Measurements from ENCODE around the gene FAM187B.
"Not testable (repeated sequence)": the region's sequence is repeated elsewhere in the genome, so short reads cannot be mapped to it uniquely, and the experiment has no call there.

FAM187B gene

DNA sequence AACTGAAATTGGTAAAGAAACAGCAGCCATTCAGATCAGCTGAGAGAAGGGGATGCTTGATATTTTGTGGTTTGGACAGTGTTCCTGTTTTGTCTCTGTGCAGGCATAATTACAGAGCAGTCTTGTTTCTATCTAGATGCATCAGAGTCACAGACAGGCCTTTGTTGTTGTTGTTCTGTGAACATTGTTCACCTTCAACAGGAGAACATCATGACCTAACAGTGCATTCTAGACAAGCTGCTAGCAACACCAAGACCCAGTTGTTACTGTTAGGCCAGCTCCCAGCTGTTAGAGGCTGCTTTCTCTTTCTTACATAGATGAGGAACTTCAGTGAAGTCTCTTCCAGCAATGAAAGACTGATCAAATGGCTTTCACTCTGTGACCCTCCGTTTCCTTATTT lies 11.8 kb upstream of the FAM187B start:
- TF ChIP-seq, protein P1, sequence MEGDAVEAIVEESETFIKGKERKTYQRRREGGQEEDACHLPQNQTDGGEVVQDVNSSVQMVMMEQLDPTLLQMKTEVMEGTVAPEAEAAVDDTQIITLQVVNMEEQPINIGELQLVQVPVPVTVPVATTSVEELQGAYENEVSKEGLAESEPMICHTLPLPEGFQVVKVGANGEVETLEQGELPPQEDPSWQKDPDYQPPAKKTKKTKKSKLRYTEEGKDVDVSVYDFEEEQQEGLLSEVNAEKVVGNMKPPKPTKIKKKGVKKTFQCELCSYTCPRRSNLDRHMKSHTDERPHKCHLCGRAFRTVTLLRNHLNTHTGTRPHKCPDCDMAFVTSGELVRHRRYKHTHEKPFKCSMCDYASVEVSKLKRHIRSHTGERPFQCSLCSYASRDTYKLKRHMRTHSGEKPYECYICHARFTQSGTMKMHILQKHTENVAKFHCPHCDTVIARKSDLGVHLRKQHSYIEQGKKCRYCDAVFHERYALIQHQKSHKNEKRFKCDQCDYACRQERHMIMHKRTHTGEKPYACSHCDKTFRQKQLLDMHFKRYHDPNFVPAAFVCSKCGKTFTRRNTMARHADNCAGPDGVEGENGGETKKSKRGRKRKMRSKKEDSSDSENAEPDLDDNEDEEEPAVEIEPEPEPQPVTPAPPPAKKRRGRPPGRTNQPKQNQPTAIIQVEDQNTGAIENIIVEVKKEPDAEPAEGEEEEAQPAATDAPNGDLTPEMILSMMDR (IDR thresholded peaks at IDR 0.05; ENCODE audit: low read depth, low read length): no peak
- H3K4me3 ChIP-seq (ENCODE audit: low read depth, low read length): no peak overlapping the region

DNA sequence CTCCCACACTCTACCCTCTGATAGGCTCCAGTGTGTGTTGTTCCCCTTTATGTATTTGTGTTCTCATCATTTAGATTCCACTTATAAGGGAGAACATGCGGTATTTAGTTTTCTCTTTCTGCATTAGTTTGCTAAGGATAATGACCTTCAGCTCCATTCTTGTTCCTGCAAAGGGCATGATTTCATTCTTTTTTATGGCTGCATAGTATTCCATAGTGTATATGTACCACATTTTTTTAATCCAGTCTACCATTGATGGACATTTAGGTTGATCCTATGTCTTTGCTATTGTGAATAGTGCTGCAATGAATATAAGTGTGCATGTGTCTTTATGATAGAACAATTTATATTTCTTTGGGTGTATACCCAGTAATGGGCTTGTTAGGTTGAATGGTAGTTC lies 11.1 kb upstream of the FAM187B start:
- H3K4me3 ChIP-seq (ENCODE audit: low read depth, low read length): not testable (repeated sequence)

- H3K4me3 ChIP-seq (ENCODE audit: low read depth, low read length): no peak overlapping the region
Observed at GRCh38 chr19:35236638-35237400, 8.3 kb upstream of the FAM187B start.

GRCh38 chr19:35232912-35233311 lies 4.4 kb upstream of the FAM187B start:
- H3K4me3 ChIP-seq (ENCODE audit: low read depth, low read length): no peak overlapping the region
- TF ChIP-seq, protein P1 (IDR thresholded peaks at IDR 0.05; ENCODE audit: low read depth, low read length): no peak

More at GRCh38 chr19:35236638-35237400, 8.3 kb upstream of the FAM187B start:
- TF ChIP-seq, protein P1 (IDR thresholded peaks at IDR 0.05; ENCODE audit: low read depth, low read length): no peak

DNA sequence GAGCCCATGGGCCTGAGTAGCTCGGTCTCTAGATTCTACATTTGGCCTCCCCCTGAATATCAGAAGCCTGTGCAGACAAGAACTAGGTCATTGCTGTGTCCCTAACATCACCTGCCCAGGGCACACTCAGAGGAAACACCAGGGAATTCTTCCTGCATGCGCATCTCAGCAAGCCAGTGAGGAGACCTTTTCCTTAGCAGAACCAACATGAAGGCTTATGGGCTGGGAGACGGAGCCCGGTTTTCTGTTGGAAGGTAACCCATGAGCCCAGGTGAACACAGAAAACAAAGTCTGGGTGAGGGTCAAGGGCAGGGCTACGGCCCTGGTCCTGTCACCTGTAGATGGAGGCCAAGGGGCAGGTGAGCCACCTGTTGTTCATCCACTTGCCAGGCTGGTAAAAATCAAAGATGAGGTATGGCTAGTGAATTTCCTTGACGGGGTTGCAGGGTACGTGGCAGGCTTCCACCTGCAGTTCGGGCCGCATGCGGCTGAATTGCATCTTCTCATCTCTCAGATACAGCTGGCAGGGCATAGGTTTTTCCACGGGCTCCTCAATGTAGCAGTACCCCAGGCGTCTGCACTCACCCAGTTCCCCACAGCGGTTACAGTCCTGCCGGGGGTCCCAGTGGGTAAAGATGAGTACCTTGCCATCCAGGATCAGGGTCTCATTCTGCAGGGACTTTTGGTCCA lies 3.6 kb upstream of the FAM187B start:
- TF ChIP-seq, protein P1 (IDR thresholded peaks at IDR 0.05; ENCODE audit: low read depth, low read length): no peak
- H3K4me3 ChIP-seq (ENCODE audit: low read depth, low read length): no peak overlapping the region

DNA sequence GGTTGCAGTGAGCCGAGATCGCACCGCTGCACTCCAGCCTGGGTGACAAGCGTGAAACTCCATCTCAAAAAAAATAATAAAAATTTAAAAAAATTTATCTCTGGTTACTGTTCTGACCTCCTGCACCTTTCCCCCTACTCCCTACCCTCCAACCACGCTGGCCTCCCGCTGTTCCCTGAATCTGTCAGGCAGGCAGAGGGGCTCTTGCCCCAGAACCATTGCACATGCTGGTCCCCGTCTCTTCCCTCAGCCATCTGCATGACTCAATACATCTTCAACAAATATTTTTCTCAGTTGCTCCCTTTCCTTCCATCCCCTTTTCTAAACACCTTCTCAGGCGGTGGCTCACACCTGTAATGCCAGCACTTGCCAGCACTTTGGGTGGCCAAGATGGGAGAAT lies 1.1 kb upstream of the FAM187B start:
- no peak overlapping the region for H3K4me3 ChIP-seq (ENCODE audit: low read depth, low read length)
- TF ChIP-seq, protein P1 (IDR thresholded peaks at IDR 0.05; ENCODE audit: low read depth, low read length): no peak

- TF ChIP-seq, protein P1 (IDR thresholded peaks at IDR 0.05; ENCODE audit: low read depth, low read length): no peak
- H3K4me3 ChIP-seq (ENCODE audit: low read depth, low read length): no peak overlapping the region
Observed at GRCh38 chr19:35226748-35227147, 1.8 kb downstream of the FAM187B start.

Measured in WI38 (cell line).